Fibroblast of lung (primary cell): ENCODE data around the gene KIAA1549.

Experiments used
- CTCF ChIP-seq, 2 donors: IDR thresholded peaks in 1 of 2; conservative IDR thresholded peaks in 1 of 2; 1 replicate in 1 of 2; 2 replicates in 1 of 2; pipeline ENCODE4 v1.5.1; 2011 to 2012; ENCODE audit warnings: low read length in 2 of 2, control low read depth in 1 of 2, inconsistent platforms in 1 of 2, low read depth in 1 of 2, mild to moderate bottlenecking in 1 of 2
- EZH2 ChIP-seq: IDR thresholded peaks from 2 replicates; pipeline ENCODE4 v1.5.1; 2012; ENCODE audit warnings: low read length, control low read depth, mild to moderate bottlenecking; ENCODE audit errors: missing control alignments

GRCh38 chr7:138952791-138953190 lies 28.4 kb downstream of the KIAA1549 start:
- no peak for TF ChIP-seq EZH2
- TF ChIP-seq CTCF (conservative IDR thresholded peaks at IDR 0.05 in 1 of 2, IDR thresholded peaks at IDR 0.05 in 1 of 2; ENCODE audit: low read depth in 1 of 2, low read length in 2 of 2): no peak
